ENCODE results near the gene RASA3.

Gene RASA3

DNA sequence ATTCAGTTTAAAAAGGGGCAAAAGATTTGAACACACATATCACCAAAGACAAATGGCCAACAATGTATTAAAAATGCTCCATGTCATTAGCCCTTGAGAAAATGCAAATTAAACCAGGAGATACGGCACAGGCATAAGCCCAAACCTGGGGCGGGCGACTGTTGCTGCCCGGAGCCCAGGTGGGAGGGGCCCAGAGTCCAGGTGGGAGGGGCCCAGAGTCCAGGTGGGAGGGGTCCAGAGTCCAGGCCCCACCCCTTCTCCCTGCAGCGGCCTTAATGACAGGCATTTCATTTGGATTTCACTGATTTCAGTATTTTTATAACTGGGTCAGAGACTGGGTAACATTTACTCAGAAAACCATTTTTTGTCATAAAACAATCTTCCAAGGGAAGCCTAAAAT is 78.2 kb downstream of the RASA3 start:
- no peak for DNase-seq
- no peaks in the 10 kb centered on the region for H3K9me2 ChIP-seq (replicated peaks; ENCODE audit: insufficient read depth, low read length)
- no peaks in the 10 kb centered on the region for H3K27me3 ChIP-seq (replicated peaks; ENCODE audit: insufficient read depth, low read length)
- H4K20me1 ChIP-seq (ENCODE audit: insufficient read depth, low read length) = no peaks in the 10 kb centered on the region
- H3K79me2 ChIP-seq (ENCODE audit: low read length) = peaks cover 96% of the 10 kb centered on the region
- peaks cover 20% of the 10 kb centered on the region for H3K4me1 ChIP-seq (ENCODE audit: low read length)
- H3K9ac ChIP-seq (ENCODE audit: low read length) = no peak overlapping the region
- no peak overlapping the region for H3K27ac ChIP-seq (ENCODE audit: low read length)
- TF ChIP-seq EZH2phosphoT487 (IDR thresholded peaks at IDR 0.05; ENCODE audit: low read length) (no peak), EZH2 (optimal IDR thresholded peaks at IDR 0.05; ENCODE audit: low read depth, low read length) (no peak)
- TF ChIP-seq, protein P1, sequence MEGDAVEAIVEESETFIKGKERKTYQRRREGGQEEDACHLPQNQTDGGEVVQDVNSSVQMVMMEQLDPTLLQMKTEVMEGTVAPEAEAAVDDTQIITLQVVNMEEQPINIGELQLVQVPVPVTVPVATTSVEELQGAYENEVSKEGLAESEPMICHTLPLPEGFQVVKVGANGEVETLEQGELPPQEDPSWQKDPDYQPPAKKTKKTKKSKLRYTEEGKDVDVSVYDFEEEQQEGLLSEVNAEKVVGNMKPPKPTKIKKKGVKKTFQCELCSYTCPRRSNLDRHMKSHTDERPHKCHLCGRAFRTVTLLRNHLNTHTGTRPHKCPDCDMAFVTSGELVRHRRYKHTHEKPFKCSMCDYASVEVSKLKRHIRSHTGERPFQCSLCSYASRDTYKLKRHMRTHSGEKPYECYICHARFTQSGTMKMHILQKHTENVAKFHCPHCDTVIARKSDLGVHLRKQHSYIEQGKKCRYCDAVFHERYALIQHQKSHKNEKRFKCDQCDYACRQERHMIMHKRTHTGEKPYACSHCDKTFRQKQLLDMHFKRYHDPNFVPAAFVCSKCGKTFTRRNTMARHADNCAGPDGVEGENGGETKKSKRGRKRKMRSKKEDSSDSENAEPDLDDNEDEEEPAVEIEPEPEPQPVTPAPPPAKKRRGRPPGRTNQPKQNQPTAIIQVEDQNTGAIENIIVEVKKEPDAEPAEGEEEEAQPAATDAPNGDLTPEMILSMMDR (IDR thresholded peaks at IDR 0.05; ENCODE audit: low read length) = no peak
- no peak overlapping the region for H3K4me3 ChIP-seq (ENCODE audit: low read length)
- H3K36me3 ChIP-seq (replicated peaks; ENCODE audit: insufficient read depth, low read length) = peaks cover 7% of the 10 kb centered on the region; the same call in 1 of the 2 replicates
- H3K4me2 ChIP-seq (ENCODE audit: low read depth, low read length) = no peak overlapping the region
- no peaks in the 10 kb centered on the region for H3K9me3 ChIP-seq (replicated peaks; ENCODE audit: insufficient read depth, low read length)
- H2AFZ ChIP-seq (ENCODE audit: low read length) = no peak overlapping the region
- peaks cover 26% of the 10 kb centered on the region for H3F3A ChIP-seq (ENCODE audit: insufficient read depth, low read length)

DNA sequence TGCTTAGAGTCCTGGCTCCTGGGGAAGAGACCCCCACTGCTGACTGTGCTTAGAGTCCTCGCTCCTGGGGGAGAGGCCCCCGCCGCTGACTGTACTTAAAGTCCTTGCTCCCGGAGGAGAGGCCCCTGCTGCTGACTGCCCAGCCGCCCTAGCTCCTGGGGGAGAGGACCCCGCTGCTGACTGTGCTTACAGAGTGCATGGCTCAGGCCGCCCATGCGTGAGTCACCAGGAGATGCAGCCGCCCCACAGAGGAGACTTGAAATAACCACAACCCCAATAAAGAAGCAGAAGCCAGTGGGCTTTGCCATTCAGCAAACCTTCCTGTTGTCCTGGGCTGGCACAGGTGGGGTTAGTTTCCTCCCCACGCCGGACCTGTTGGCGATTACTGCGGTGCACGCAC is 79.4 kb downstream of the RASA3 start:
- Histone ChIP-seq H3K36me3 (replicated peaks; ENCODE audit: insufficient read depth, low read length) (peaks cover 7% of the 10 kb centered on the region; the same call in 1 of the 2 replicates), H3K27ac (ENCODE audit: low read length) (no peak overlapping the region), H3K4me2 (ENCODE audit: low read depth, low read length) (no peak overlapping the region), H3K9me2 (replicated peaks; ENCODE audit: insufficient read depth, low read length) (no peaks in the 10 kb centered on the region), H3F3A (ENCODE audit: insufficient read depth, low read length) (peaks cover 35% of the 10 kb centered on the region), H3K9ac (ENCODE audit: low read length) (no peak overlapping the region), H3K9me3 (replicated peaks; ENCODE audit: insufficient read depth, low read length) (no peaks in the 10 kb centered on the region), H2AFZ (ENCODE audit: low read length) (no peak overlapping the region), H3K4me3 (ENCODE audit: low read length) (no peak overlapping the region), H3K27me3 (replicated peaks; ENCODE audit: insufficient read depth, low read length) (no peaks in the 10 kb centered on the region), H3K4me1 (ENCODE audit: low read length) (peaks cover 29% of the 10 kb centered on the region), H4K20me1 (ENCODE audit: insufficient read depth, low read length) (no peaks in the 10 kb centered on the region), H3K79me2 (ENCODE audit: low read length) (peaks cover 89% of the 10 kb centered on the region)
- no peak for DNase-seq
- TF ChIP-seq EZH2phosphoT487 (IDR thresholded peaks at IDR 0.05; ENCODE audit: low read length) (no peak), EZH2 (optimal IDR thresholded peaks at IDR 0.05; ENCODE audit: low read depth, low read length) (no peak)
- TF ChIP-seq, protein P1 (IDR thresholded peaks at IDR 0.05; ENCODE audit: low read length) = no peak

DNA sequence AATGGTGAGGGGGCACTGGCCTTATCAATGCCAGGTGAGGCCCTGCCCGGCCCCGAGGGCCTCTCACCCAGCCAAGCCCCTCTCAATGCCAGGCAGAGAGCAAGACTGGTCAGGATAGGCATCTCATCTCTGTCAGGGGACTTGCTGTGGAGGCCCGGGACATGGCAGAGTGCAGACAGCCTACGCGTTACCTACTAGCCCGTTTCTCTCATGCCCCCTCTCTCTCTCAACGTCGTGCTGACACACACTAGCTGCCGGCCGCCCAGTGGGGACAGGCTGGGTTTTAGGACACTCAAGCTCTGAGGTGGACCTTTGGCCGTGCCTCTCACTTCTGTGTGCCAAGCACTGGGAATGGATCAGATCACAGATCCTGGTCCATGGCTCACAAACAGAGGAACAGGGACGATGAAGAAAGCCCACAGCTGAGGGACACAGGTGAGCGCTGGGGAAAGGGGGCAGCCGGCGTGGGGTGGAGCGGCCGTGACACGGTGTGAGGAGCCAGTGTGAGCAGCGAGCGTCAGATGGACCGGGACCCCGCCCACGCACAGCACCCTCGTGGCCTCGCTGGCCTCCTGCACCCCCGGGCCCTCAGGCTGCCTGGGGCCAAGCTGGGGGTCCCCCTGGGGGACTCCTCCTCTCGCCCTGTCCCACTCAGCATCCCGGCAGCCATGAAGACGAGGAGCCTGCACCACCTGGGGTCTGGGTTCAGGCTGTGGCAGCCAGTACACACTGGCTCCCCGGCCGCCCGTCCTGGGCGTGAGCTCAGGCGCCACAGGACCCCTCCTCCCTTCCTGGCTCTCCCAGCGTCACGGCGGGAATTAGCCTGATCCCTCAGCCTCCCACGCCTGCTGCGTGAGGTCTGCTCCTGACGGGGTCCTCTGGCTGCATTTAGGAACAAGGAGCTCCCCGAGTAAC is 81.6 kb downstream of the RASA3 start:
- Histone ChIP-seq H3K9me2 (replicated peaks; ENCODE audit: insufficient read depth, low read length) (no peaks in the 10 kb centered on the region), H3K79me2 (ENCODE audit: low read length) (peaks cover 88% of the 10 kb centered on the region), H3K9me3 (replicated peaks; ENCODE audit: insufficient read depth, low read length) (no peaks in the 10 kb centered on the region), H4K20me1 (ENCODE audit: insufficient read depth, low read length) (no peaks in the 10 kb centered on the region), H3K4me2 (ENCODE audit: low read depth, low read length) (no peak overlapping the region), H3K27me3 (replicated peaks; ENCODE audit: insufficient read depth, low read length) (no peaks in the 10 kb centered on the region), H3F3A (ENCODE audit: insufficient read depth, low read length) (peaks cover 45% of the 10 kb centered on the region), H2AFZ (ENCODE audit: low read length) (no peak overlapping the region), H3K9ac (ENCODE audit: low read length) (no peak overlapping the region), H3K4me3 (ENCODE audit: low read length) (no peak overlapping the region), H3K4me1 (ENCODE audit: low read length) (peaks cover 44% of the 10 kb centered on the region), H3K36me3 (replicated peaks; ENCODE audit: insufficient read depth, low read length) (peaks cover 3% of the 10 kb centered on the region; the same call in 1 of the 2 replicates), H3K27ac (ENCODE audit: low read length) (peak overlapping the region; percentile 86; the same call in 1 of the 2 replicates)
- TF ChIP-seq EZH2 (optimal IDR thresholded peaks at IDR 0.05; ENCODE audit: low read depth, low read length) (no peak), EZH2phosphoT487 (IDR thresholded peaks at IDR 0.05; ENCODE audit: low read length) (no peak)
- TF ChIP-seq, protein P1 (IDR thresholded peaks at IDR 0.05; ENCODE audit: low read length) = no peak
- no peak for DNase-seq

All from MM.1S (cell line).